Measurements from ENCODE around the gene TP53I13.

The TP53I13 gene

GRCh38 chr17:29593591-29594518, 25.4 kb downstream of the TP53I13 start:
- no peak for DNase-seq (ENCODE audit: low spot score)

GRCh38 chr17:29594519-29595090, 26.1 kb downstream of the TP53I13 start:
- DNase-seq (ENCODE audit: low spot score), result no peak

GRCh38 chr17:29595107-29595942, 26.8 kb downstream of the TP53I13 start:
- DNase-seq (ENCODE audit: low spot score), result no peak

- DNase-seq (ENCODE audit: low spot score), result no peak
Observed at GRCh38 chr17:29595943-29596774, 27.7 kb downstream of the TP53I13 start.

- no peak for DNase-seq (ENCODE audit: low spot score)
Observed at GRCh38 chr17:29596811-29597210, 28.3 kb downstream of the TP53I13 start.

GRCh38 chr17:29597361-29598172, 29.1 kb downstream of the TP53I13 start:
- no peak for DNase-seq (ENCODE audit: low spot score)

- no peak for DNase-seq (ENCODE audit: low spot score)
Observed at GRCh38 chr17:29603109-29603674, 34.7 kb downstream of the TP53I13 start.

GRCh38 chr17:29607557-29608195, 39.2 kb downstream of the TP53I13 start:
- DNase-seq (ENCODE audit: low spot score), result no peak

GRCh38 chr17:29608986-29609385, 40.5 kb downstream of the TP53I13 start:
- no peak for DNase-seq (ENCODE audit: low spot score)

GRCh38 chr17:29610395-29610794, 41.9 kb downstream of the TP53I13 start:
- DNase-seq (ENCODE audit: low spot score), result peak; percentile 1

GRCh38 chr17:29611351-29612093, 43.0 kb downstream of the TP53I13 start:
- peak; percentile 3 for DNase-seq (ENCODE audit: low spot score)

- DNase-seq (ENCODE audit: low spot score), result peak; percentile 4
Observed at GRCh38 chr17:29612094-29612403, 43.5 kb downstream of the TP53I13 start.

- DNase-seq (ENCODE audit: low spot score), result peak; percentile 3
Observed at GRCh38 chr17:29612404-29613280, 44.1 kb downstream of the TP53I13 start.

- peak; percentile 94 for DNase-seq (ENCODE audit: low spot score)
Observed at GRCh38 chr17:29613352-29613837, 44.9 kb downstream of the TP53I13 start.

- no peak for DNase-seq (ENCODE audit: low spot score)
Observed at GRCh38 chr17:29613856-29614255, 45.4 kb downstream of the TP53I13 start.

- DNase-seq (ENCODE audit: low spot score), result peak; percentile 67
Observed at GRCh38 chr17:29614349-29615047, 46.0 kb downstream of the TP53I13 start.

- peak; percentile 61 for DNase-seq (ENCODE audit: low spot score)
Observed at GRCh38 chr17:29615048-29615385, 46.5 kb downstream of the TP53I13 start.

Data from Ammon's horn (tissue), 1 donor.